Natural killer cell (primary cell): ENCODE measurements around the gene POLE3. TPM values are rescaled to one million over a fixed set of nuclear protein-coding genes. Genes with fewer than 3 reads are reported as not detected.
A peak's percentile ranks its signal among the peaks of the same experiment; 100 is the strongest.

Experiments used
- ATAC-seq, 3 donors: fragments of 150-1000 bp in 2 of 3; fragments of 200-7000 bp in 1 of 3; cut with Tn5 transposase; 1 replicate in 1 of 3; 2 replicates in 2 of 3; pipeline ENCODE4 v1.10.0; 2021; ENCODE audit warnings: mild to moderate bottlenecking in 2 of 3, moderate library complexity in 2 of 3
- DNase-seq, 2 donors: peaks; one replicate each; pipeline versions ENCODE4 v3.0.0 to v3.0.0-alpha.2; 2013 to 2021; ENCODE audit warnings: mixed read lengths in 1 of 2
- H3K27ac ChIP-seq: one replicate; pipeline ENCODE4 v1.5.1; 2013; ENCODE audit warnings: mild to moderate bottlenecking, low read length
- H3K27me3 ChIP-seq: one replicate; pipeline ENCODE4 v1.6.1; 2013; ENCODE audit warnings: low read length; ENCODE audit not compliant: control insufficient read depth, insufficient read depth
- H3K36me3 ChIP-seq: one replicate; pipeline ENCODE4 v1.6.1; 2013; ENCODE audit warnings: low read length; ENCODE audit not compliant: control insufficient read depth, insufficient read depth
- H3K4me1 ChIP-seq: one replicate; pipeline ENCODE4 v1.6.1; 2013; ENCODE audit warnings: low read length; ENCODE audit not compliant: control insufficient read depth, insufficient read depth
- H3K4me3 ChIP-seq: one replicate; pipeline ENCODE4 v1.5.1; 2013; ENCODE audit warnings: low read length
- H3K9me3 ChIP-seq: one replicate; pipeline ENCODE4 v1.6.1; 2013; ENCODE audit warnings: low read length; ENCODE audit not compliant: control insufficient read depth, insufficient read depth
- H3K27ac Mint-ChIP-seq, 2 donors: one replicate each; pipeline ENCODE4 v1.8.0; 2022; ENCODE audit warnings: mild to moderate bottlenecking in 2 of 2, mixed read lengths in 2 of 2, moderate library complexity in 1 of 2
- H3K27me3 Mint-ChIP-seq, 2 donors: one replicate each; pipeline ENCODE4 v1.8.0; 2022; ENCODE audit warnings: low read depth in 2 of 2, mixed read lengths in 2 of 2
- H3K36me3 Mint-ChIP-seq: one replicate; pipeline ENCODE4 v1.8.0; 2022; ENCODE audit warnings: mixed read lengths
- H3K4me1 Mint-ChIP-seq, 2 donors: one replicate each; pipeline ENCODE4 v1.8.0; 2022; ENCODE audit warnings: mixed read lengths in 2 of 2
- H3K4me3 Mint-ChIP-seq: one replicate; pipeline ENCODE4 v1.8.0; 2022; ENCODE audit warnings: mild to moderate bottlenecking, moderate library complexity, mixed read lengths
- H3K9me3 Mint-ChIP-seq, 2 donors: one replicate each; pipeline ENCODE4 v1.8.0; 2022; ENCODE audit warnings: mixed read lengths in 2 of 2
- WGBS: methylation state at CpG from one replicate; pipeline ENCODE4 v1.1.7; 2013; ENCODE audit warnings: missing lambda C conversion rate; ENCODE audit not compliant: insufficient coverage; 5-methylcytosine and 5-hydroxymethylcytosine counted together
- intact Hi-C: fragments of 100-400 bp; cut with micrococcal nuclease; formaldehyde crosslinking; loops from one replicate; pipeline ENCODE4 v1.14.2; 2022
- total RNA-seq, 4 donors: library from RNA; stranded (reverse); fragments of 120-200 nt in 1 of 4; gene quantifications; one replicate each; pipeline versions ENCODE4 v1.2.3 to v1.2.4, GENCODE V29; 2013 to 2022
- TF ChIP-seq, protein P1 (sequence below): fragments of 200-600 bp; IDR thresholded peaks from one replicate; pipeline ENCODE4 v1.8.0; 2022; ENCODE audit warnings: antibody characterized with exemption

The POLE3 gene
- total RNA-seq, 3 donors from 2014 or later (not counting 1 experiment from before 2014, with no cell fraction given) = 59.2 to 66.7 (median 62.2) TPM

- no peak overlapping the region for H3K4me3 ChIP-seq
- Mint-ChIP-seq H3K4me1 (peaks cover 6 to 32% of the 10 kb centered on the region in 2 donors), H3K27me3 (no peaks in the 10 kb centered on the region), H3K4me3 (peak overlapping the region; percentile 80), H3K9me3 (no peaks in the 10 kb centered on the region), H3K27ac (peak overlapping the region; percentile 7 to 90), H3K36me3 (no peaks in the 10 kb centered on the region)
- TF ChIP-seq, protein P1, sequence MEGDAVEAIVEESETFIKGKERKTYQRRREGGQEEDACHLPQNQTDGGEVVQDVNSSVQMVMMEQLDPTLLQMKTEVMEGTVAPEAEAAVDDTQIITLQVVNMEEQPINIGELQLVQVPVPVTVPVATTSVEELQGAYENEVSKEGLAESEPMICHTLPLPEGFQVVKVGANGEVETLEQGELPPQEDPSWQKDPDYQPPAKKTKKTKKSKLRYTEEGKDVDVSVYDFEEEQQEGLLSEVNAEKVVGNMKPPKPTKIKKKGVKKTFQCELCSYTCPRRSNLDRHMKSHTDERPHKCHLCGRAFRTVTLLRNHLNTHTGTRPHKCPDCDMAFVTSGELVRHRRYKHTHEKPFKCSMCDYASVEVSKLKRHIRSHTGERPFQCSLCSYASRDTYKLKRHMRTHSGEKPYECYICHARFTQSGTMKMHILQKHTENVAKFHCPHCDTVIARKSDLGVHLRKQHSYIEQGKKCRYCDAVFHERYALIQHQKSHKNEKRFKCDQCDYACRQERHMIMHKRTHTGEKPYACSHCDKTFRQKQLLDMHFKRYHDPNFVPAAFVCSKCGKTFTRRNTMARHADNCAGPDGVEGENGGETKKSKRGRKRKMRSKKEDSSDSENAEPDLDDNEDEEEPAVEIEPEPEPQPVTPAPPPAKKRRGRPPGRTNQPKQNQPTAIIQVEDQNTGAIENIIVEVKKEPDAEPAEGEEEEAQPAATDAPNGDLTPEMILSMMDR = no peak
- no peak for DNase-seq
- intact Hi-C loops = no loop called here
- H3K4me1 ChIP-seq = peaks cover 16% of the 10 kb centered on the region
- H3K27ac ChIP-seq = no peak overlapping the region
- H3K27me3 ChIP-seq = no peaks in the 10 kb centered on the region
- no peak for ATAC-seq
- no peaks in the 10 kb centered on the region for H3K36me3 ChIP-seq
- H3K9me3 ChIP-seq = no peaks in the 10 kb centered on the region
- 98% methylated on average over 3 of the region's 3 CpGs for WGBS
Observed at GRCh38 chr9:113399646-113400200, 10.8 kb downstream of the POLE3 start.

GRCh38 chr9:113398796-113399195 lies 11.7 kb downstream of the POLE3 start:
- Mint-ChIP-seq H3K27me3 (no peaks in the 10 kb centered on the region), H3K4me3 (no peak overlapping the region), H3K4me1 (peaks cover 6 to 32% of the 10 kb centered on the region in 2 donors), H3K27ac (no peak overlapping the region), H3K9me3 (no peaks in the 10 kb centered on the region), H3K36me3 (no peaks in the 10 kb centered on the region)
- DNase-seq = no peak
- H3K4me1 ChIP-seq = peaks cover 16% of the 10 kb centered on the region
- H3K4me3 ChIP-seq = no peak overlapping the region
- ATAC-seq = no peak
- intact Hi-C loops = no loop called here
- H3K27me3 ChIP-seq = no peaks in the 10 kb centered on the region
- TF ChIP-seq, protein P1 = no peak
- H3K36me3 ChIP-seq = no peaks in the 10 kb centered on the region
- 80% methylated on average over 5 of the region's 5 CpGs for WGBS
- no peak overlapping the region for H3K27ac ChIP-seq
- no peaks in the 10 kb centered on the region for H3K9me3 ChIP-seq

DNA sequence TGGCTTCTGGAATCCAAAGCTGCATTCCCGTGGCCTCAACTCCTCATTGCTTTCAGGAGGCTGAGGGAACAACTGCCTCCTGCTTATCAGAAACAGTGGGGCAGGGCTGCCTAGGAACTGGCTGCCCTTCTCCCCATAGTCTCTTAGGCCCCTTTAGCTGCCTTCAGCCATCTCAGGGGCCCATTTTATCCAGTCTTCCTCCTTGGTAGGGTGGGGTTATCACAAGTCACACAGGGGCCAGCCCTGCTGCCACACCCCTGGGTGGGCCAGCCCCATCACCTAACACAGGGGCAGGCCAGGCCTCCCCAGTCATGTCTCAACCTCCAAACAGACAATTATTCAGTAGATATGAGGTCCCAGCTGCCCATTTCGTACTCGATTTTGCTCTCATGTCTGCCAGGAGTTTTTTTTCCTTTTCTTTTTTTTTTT lies 13.3 kb downstream of the POLE3 start:
- DNase-seq (no peak), ATAC-seq (no peak)
- no peak overlapping the region for H3K4me3 Mint-ChIP-seq
- Histone ChIP-seq H3K4me3 (no peak overlapping the region), H3K4me1 (peaks cover 16% of the 10 kb centered on the region), H3K27ac (no peak overlapping the region), H3K27me3 (no peaks in the 10 kb centered on the region), H3K36me3 (peaks cover 4% of the 10 kb centered on the region), H3K9me3 (no peaks in the 10 kb centered on the region)
- no peaks in the 10 kb centered on the region for H3K27me3 Mint-ChIP-seq
- H3K27ac Mint-ChIP-seq = no peak overlapping the region
- TF ChIP-seq, protein P1 = no peak
- H3K9me3 Mint-ChIP-seq = no peaks in the 10 kb centered on the region
- H3K4me1 Mint-ChIP-seq = peaks cover 6 to 32% of the 10 kb centered on the region in 2 donors
- 88% methylated on average over 3 of the region's 3 CpGs for WGBS
- H3K36me3 Mint-ChIP-seq = no peaks in the 10 kb centered on the region
- intact Hi-C loops = no loop called here
